ENCODE data around the gene COMT. TPM values are rescaled to one million over a fixed set of nuclear protein-coding genes. Genes with fewer than 3 reads are reported as not detected.

Gene COMT
- total RNA-seq, 1 experiment from 2014 or later: 288 TPM

GRCh38 chr22:19996694-19997384 is 55.3 kb downstream of the COMT start:
- Histone ChIP-seq H3K4me3 (no peak overlapping the region), H3K4me1 (replicated peaks) (peaks cover under 1% of the 10 kb centered on the region), H3K27ac (no peak overlapping the region), H3K27me3 (replicated peaks) (no peaks in the 10 kb centered on the region), H3K36me3 (no peaks in the 10 kb centered on the region), H3K9me3 (replicated peaks) (no peaks in the 10 kb centered on the region)
- DNase-seq (ENCODE audit: low read depth in 1 of 2, low spot score in 2 of 2): no peak

GRCh38 chr22:19997561-19998231 is 56.1 kb downstream of the COMT start:
- H3K4me1 ChIP-seq (replicated peaks): no peaks in the 10 kb centered on the region
- no peak overlapping the region for H3K4me3 ChIP-seq
- no peaks in the 10 kb centered on the region for H3K9me3 ChIP-seq (replicated peaks)
- no peak for DNase-seq (ENCODE audit: low read depth in 1 of 2, low spot score in 2 of 2)
- no peaks in the 10 kb centered on the region for H3K36me3 ChIP-seq
- H3K27me3 ChIP-seq (replicated peaks): no peaks in the 10 kb centered on the region
- H3K27ac ChIP-seq: no peak overlapping the region

GRCh38 chr22:19998232-19998951 is 56.8 kb downstream of the COMT start:
- H3K27ac ChIP-seq: no peak overlapping the region
- no peaks in the 10 kb centered on the region for H3K27me3 ChIP-seq (replicated peaks)
- no peaks in the 10 kb centered on the region for H3K9me3 ChIP-seq (replicated peaks)
- no peaks in the 10 kb centered on the region for H3K4me1 ChIP-seq (replicated peaks)
- DNase-seq (ENCODE audit: low read depth in 1 of 2, low spot score in 2 of 2): no peak
- H3K36me3 ChIP-seq: no peaks in the 10 kb centered on the region
- no peak overlapping the region for H3K4me3 ChIP-seq

GRCh38 chr22:19998991-19999820 is 57.6 kb downstream of the COMT start:
- Histone ChIP-seq H3K9me3 (replicated peaks) (no peaks in the 10 kb centered on the region), H3K4me1 (replicated peaks) (no peaks in the 10 kb centered on the region), H3K27ac (no peak overlapping the region), H3K36me3 (no peaks in the 10 kb centered on the region), H3K4me3 (no peak overlapping the region), H3K27me3 (replicated peaks) (no peaks in the 10 kb centered on the region)
- no peak for DNase-seq (ENCODE audit: low read depth in 1 of 2, low spot score in 2 of 2)

- no peaks in the 10 kb centered on the region for H3K4me1 ChIP-seq (replicated peaks)
- no peaks in the 10 kb centered on the region for H3K36me3 ChIP-seq
- H3K27ac ChIP-seq: no peak overlapping the region
- no peaks in the 10 kb centered on the region for H3K27me3 ChIP-seq (replicated peaks)
- no peak overlapping the region for H3K4me3 ChIP-seq
- no peaks in the 10 kb centered on the region for H3K9me3 ChIP-seq (replicated peaks)
- no peak for DNase-seq (ENCODE audit: low read depth in 1 of 2, low spot score in 2 of 2)
Measured at GRCh38 chr22:20000246-20001081, 58.9 kb downstream of the COMT start.

- H3K36me3 ChIP-seq: no peaks in the 10 kb centered on the region
- no peaks in the 10 kb centered on the region for H3K9me3 ChIP-seq (replicated peaks)
- H3K4me3 ChIP-seq: no peak overlapping the region
- no peak for DNase-seq (ENCODE audit: low read depth in 1 of 2, low spot score in 2 of 2)
- no peak overlapping the region for H3K27ac ChIP-seq
- H3K27me3 ChIP-seq (replicated peaks): no peaks in the 10 kb centered on the region; the same call in 1 of the 2 replicates
- no peaks in the 10 kb centered on the region for H3K4me1 ChIP-seq (replicated peaks)
Measured at GRCh38 chr22:20001082-20001638, 59.6 kb downstream of the COMT start.

GRCh38 chr22:20002128-20002527 is 60.6 kb downstream of the COMT start:
- H3K27ac ChIP-seq: no peak overlapping the region
- H3K4me1 ChIP-seq (replicated peaks): no peaks in the 10 kb centered on the region
- no peaks in the 10 kb centered on the region for H3K36me3 ChIP-seq
- no peaks in the 10 kb centered on the region; the same call in 1 of the 2 replicates for H3K27me3 ChIP-seq (replicated peaks)
- no peak overlapping the region for H3K4me3 ChIP-seq
- DNase-seq (ENCODE audit: low read depth in 1 of 2, low spot score in 2 of 2): no peak
- no peaks in the 10 kb centered on the region for H3K9me3 ChIP-seq (replicated peaks)

GRCh38 chr22:20002636-20003035 is 61.1 kb downstream of the COMT start:
- no peak for DNase-seq (ENCODE audit: low read depth in 1 of 2, low spot score in 2 of 2)
- Histone ChIP-seq H3K9me3 (replicated peaks) (no peaks in the 10 kb centered on the region), H3K4me1 (replicated peaks) (no peaks in the 10 kb centered on the region), H3K27ac (no peak overlapping the region), H3K36me3 (no peaks in the 10 kb centered on the region), H3K4me3 (no peak overlapping the region), H3K27me3 (replicated peaks) (no peaks in the 10 kb centered on the region; the same call in 1 of the 2 replicates)

GRCh38 chr22:20003304-20003703 is 61.7 kb downstream of the COMT start:
- no peaks in the 10 kb centered on the region for H3K4me1 ChIP-seq (replicated peaks)
- no peaks in the 10 kb centered on the region for H3K36me3 ChIP-seq
- no peaks in the 10 kb centered on the region; the same call in 1 of the 2 replicates for H3K27me3 ChIP-seq (replicated peaks)
- no peaks in the 10 kb centered on the region for H3K9me3 ChIP-seq (replicated peaks)
- H3K27ac ChIP-seq: no peak overlapping the region
- no peak for DNase-seq (ENCODE audit: low read depth in 1 of 2, low spot score in 2 of 2)
- no peak overlapping the region for H3K4me3 ChIP-seq

GRCh38 chr22:20004464-20004863 is 62.9 kb downstream of the COMT start:
- H3K4me1 ChIP-seq (replicated peaks): no peaks in the 10 kb centered on the region
- no peaks in the 10 kb centered on the region for H3K36me3 ChIP-seq
- no peak overlapping the region for H3K27ac ChIP-seq
- no peaks in the 10 kb centered on the region for H3K9me3 ChIP-seq (replicated peaks)
- no peak overlapping the region for H3K4me3 ChIP-seq
- no peak for DNase-seq (ENCODE audit: low read depth in 1 of 2, low spot score in 2 of 2)
- H3K27me3 ChIP-seq (replicated peaks): no peaks in the 10 kb centered on the region; the same call in 1 of the 2 replicates

GRCh38 chr22:20008221-20008995 is 66.8 kb downstream of the COMT start:
- H3K36me3 ChIP-seq: no peaks in the 10 kb centered on the region
- DNase-seq (ENCODE audit: low read depth in 1 of 2, low spot score in 2 of 2): no peak
- H3K4me3 ChIP-seq: no peak overlapping the region
- H3K4me1 ChIP-seq (replicated peaks): no peaks in the 10 kb centered on the region
- no peaks in the 10 kb centered on the region; the same call in 1 of the 2 replicates for H3K27me3 ChIP-seq (replicated peaks)
- H3K27ac ChIP-seq: no peak overlapping the region
- no peaks in the 10 kb centered on the region for H3K9me3 ChIP-seq (replicated peaks)

GRCh38 chr22:20009018-20009491 is 67.5 kb downstream of the COMT start:
- no peak overlapping the region for H3K4me3 ChIP-seq
- H3K27ac ChIP-seq: no peak overlapping the region
- H3K27me3 ChIP-seq (replicated peaks): no peaks in the 10 kb centered on the region; the same call in 1 of the 2 replicates
- no peaks in the 10 kb centered on the region for H3K4me1 ChIP-seq (replicated peaks)
- H3K9me3 ChIP-seq (replicated peaks): no peaks in the 10 kb centered on the region
- DNase-seq (ENCODE audit: low read depth in 1 of 2, low spot score in 2 of 2): no peak
- no peaks in the 10 kb centered on the region for H3K36me3 ChIP-seq

All from SJSA1 (cell line).